ENCODE results near the gene SGCG.

Gene SGCG

DNA sequence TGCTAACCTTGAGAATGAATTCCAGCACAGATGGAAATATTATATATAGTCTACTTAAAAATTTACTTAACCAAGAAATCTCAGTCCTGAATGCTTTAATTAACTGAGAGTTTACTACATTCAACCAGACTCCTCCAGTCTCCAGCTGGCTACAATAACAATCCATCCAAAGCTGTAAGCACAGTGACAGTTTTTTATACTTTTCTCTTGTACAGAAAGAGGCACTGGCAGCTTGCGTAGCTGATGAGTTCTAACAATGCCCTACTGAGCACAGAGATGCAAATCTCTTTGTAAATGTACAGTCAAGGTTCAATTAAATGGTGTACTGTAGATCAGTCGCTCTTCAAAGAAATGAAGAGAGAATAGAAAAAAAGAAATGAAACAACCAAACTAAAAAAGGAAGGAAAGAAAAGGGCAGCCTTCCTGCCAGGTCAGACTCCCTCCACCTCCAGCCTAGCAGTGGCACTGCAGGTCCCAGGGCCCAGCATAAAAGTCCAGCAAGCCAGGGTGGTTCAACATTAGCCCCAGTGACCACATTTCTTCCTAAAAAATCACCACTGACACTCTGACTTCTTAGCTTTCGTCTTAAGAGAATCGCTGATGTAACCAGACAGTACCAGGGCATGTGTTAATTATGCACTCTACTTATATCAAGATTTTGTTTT, 164.3 kb downstream of the SGCG start:
- DNase-seq, result no peak

GRCh38 chr13:23347601-23348000, 166.8 kb downstream of the SGCG start:
- no peak for DNase-seq

DNA sequence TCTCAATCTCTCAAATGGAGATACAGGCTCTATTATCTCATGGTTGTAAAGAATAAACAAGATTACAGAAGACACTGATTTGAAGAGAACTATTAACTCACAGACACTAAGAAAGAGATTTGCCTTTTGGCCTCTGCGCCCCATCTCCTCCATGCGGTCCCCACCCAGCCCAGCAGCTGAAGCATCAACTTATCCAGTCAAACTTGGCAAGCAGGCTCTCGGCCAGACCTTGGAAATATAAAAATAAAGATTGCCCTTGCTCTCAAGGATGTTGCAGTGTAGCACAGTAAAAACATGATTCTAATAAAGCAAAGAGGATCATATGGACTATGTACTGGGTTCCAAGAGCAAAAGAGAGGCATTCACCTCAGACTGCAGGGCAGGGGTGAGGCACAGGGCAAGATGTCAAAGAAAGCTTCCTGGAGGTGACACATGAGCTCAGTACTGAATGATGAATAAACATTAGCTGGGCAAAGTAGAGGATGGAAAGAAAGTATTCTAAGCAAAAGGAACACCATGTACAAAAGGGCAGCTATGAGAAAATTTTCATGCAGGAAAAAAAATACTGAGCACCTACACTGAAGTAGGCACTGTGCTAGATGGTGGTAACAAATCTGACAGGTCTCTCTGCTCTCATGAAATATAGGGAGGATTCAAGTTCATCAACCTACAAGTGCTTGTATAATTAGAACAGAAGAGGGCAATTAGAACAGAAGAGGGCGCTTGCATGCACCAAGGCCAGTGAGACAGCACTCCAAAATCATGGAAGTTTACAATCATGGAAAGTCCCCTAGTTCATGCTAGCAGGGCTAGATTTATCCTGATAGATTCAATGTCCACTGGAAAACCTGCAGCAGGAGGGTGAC, 167.7 kb downstream of the SGCG start:
- DNase-seq, result no peak

DNA sequence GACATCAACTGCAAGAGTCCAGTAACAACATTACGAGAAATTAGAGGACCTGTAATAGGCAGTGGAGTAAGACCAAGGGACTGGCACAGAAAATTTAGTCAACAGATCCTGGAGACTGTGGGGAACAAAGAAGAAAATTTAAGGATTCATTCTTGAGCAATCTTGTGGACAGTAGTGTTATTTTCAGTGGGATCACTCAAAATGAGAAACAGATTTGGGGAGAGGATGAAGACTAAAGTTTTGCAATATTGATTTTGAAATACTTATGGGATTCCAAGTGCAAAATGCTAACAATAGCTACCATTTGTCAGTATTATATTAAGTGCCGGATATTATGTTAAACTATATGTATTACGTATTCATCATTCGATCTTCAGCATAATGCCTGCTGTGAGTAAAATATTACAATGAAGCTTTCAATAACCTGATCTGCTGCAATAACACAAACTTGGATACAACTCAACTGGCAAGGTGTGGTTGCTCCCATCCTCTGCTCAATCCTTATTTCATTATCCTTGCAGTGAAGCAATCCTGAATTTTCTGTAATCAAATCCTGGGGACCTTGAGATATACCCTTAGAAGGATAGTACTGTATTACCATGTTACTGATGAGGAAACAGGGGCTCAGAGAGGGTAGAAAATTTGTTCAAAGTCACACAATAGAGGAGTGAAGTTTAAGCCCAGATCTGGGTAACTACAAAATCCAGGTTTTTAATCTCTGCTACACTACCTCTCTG, 168.6 kb downstream of the SGCG start:
- DNase-seq, result no peak

DNA sequence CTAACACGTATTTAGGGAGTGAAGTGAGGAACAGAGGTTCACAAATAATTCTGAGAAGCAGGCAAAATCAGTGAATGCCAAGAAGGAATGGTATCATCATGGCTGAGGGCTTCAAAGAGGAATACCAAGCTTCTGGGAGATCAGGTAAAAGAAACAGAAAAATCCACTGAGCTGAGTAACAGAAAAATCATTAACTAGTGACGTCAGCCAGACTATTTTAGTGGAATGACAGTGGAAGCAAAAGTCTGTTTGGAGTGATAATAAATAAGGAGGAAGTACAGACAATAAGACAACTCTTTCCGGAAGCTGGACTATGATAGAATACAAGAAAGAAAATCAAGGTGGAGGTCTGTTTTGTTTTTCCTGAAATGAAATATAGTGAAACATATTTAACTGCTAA, 169.2 kb downstream of the SGCG start:
- DNase-seq, result no peak

DNA sequence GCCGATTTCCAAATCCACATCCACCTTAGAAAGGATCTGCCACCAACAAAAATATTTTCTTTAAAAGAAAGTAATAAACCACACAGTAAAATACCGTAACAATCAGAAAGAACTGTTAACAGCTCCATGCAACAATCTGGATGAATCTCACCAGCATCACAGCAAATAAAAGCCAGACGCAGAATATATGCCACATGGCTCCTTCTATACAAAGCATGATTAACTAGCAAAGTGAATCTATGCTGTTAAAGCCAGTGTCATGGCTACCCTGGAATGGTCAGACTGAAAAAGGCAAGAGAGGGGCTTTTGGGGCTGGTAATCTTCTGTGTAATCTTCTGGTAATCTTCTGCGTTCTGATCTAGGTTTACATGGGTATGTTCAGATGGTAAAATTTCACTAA, 171.4 kb downstream of the SGCG start:
- no peak for DNase-seq

GRCh38 chr13:23354520-23354919, 173.7 kb downstream of the SGCG start:
- no peak for DNase-seq

DNA sequence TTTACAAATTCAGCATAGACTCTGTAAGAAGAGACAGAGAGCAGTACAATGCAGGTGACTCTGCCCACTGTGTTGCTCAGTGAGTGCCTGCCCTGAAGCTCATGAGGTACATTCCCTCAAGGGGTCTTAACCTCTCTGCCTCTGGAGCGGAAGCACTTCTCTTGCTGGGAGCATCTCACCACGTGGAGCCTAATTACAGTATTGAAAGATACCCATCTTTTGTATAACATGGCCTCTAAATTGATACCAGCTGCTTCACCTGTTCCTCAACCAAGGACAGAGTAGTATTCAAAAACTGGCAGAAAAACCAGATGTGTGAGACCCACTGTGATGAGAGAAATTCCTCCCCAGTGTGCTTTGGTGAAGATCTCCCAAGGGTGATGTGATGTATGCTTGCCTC, 175.6 kb downstream of the SGCG start:
- no peak for DNase-seq

DNA sequence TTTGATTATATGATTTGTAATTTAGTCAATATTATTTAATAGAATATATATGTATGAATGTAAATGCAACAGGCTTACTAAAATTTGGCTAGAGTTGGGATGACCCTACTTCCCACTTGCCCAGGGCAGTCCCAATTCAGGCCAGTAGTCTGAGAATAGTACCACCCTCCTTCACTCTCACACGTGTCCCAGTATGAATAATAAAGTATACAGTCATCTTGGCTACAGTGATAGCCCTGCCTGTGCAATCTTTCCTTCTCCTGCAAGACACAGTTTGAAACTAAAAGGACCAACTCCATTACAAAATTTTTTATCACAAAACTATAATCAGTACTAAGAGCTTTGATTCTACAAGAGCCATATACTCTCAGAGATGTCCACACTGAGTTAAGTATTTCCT, 176.6 kb downstream of the SGCG start:
- no peak for DNase-seq

DNA sequence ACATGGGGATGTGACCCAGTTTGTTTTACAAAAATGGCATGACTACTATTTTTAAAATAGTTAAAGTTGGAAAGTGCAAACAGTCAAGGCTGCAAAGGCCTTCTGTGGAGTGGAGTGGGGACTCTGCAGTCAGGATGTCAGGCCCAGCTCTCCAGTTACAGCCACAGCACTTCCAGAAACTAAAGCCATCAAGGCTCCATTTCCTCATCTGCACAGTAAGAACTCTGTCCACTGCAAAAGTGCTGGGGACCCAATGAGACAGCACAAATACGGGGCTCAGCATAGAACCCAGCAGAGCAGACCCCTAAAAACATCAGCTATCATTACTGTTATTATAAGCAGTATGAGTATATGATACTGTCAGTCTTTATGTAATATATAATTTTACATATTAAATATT, 179.1 kb downstream of the SGCG start:
- no peak for DNase-seq

DNA sequence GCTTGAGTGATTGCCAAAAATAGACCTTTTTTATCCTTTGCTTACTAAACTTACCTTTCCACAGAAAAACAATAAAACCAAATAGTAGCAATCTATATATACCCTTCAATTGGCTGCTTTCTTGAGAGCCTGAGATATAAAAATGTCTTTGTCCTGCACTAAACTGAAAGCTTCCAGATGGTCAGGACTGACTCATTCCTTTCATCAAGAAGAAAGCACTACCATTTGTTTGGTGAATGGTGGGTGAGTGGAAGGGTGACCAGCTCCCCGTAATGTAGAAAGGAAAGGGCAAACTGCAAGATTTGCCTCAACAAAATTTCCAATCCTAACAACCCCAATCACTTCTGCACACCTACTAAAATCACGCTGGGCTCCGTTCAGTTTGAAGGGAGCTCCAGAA, 184.9 kb downstream of the SGCG start:
- DNase-seq, result no peak

- no peak for DNase-seq
Measured at GRCh38 chr13:23367907-23368306, 187.1 kb downstream of the SGCG start.

GRCh38 chr13:23372264-23372906, 191.6 kb downstream of the SGCG start:
- DNase-seq, result no peak

All from activated CD8-positive, alpha-beta memory T cell treated with anti-CD3 and anti-CD28 coated beads, Interleukin-2, amount 50 U/mL, for 48 hours (primary cell).